ENCODE results near the gene MYO1H.

- TF ChIP-seq CTCF (IDR thresholded peaks at IDR 0.05; ENCODE audit: low read depth, low read length): no peak
- TF ChIP-seq POLR2A (IDR thresholded peaks at IDR 0.05; ENCODE audit: extremely low read depth, insufficient read length): no peak
- no peak for TF ChIP-seq MAX (IDR thresholded peaks at IDR 0.05; ENCODE audit: low read depth, low read length)
- TF ChIP-seq MYC (IDR thresholded peaks at IDR 0.05; ENCODE audit: low read depth, low read length): no peak
Observed at GRCh38 chr12:109482491-109482890, 134.8 kb downstream of the MYO1H start.
